ENCODE measurements around the gene PTGDS. TPM values are rescaled to one million over a fixed set of nuclear protein-coding genes. Genes with fewer than 3 reads are reported as not detected.

Gene PTGDS
- total RNA-seq, 1 donor from 2014 or later = 5.0 TPM

- peaks cover 19% of the 10 kb centered on the region for H4K20me1 ChIP-seq (ENCODE audit: insufficient read depth, low read length)
- FAIRE-seq (no peak), DNase-seq (ENCODE audit: low read depth) (no peak)
- H3K4me3 Mint-ChIP-seq (ENCODE audit: unreplicated experiment) = no peak overlapping the region
- H3K4me1 Mint-ChIP-seq (ENCODE audit: low read depth, unreplicated experiment) = no peaks in the 10 kb centered on the region
- no peaks in the 10 kb centered on the region for H3K36me3 Mint-ChIP-seq (ENCODE audit: low read depth, unreplicated experiment)
- H3K9ac ChIP-seq (ENCODE audit: low read length) = no peak overlapping the region
- no peak overlapping the region for H3K27ac ChIP-seq (ENCODE audit: low read depth, low read length)
- no peaks in the 10 kb centered on the region for H3K36me3 ChIP-seq (ENCODE audit: insufficient read depth, low read length)
- H3K79me2 ChIP-seq (ENCODE audit: insufficient read depth, low read length) = peaks cover 29% of the 10 kb centered on the region
- H3K4me1 ChIP-seq (ENCODE audit: insufficient read depth, low read length) = peaks cover 16% of the 10 kb centered on the region
- no peak overlapping the region for H2AFZ ChIP-seq (ENCODE audit: low read depth, low read length)
- H3K27me3 Mint-ChIP-seq (ENCODE audit: low read depth, unreplicated experiment) = no peaks in the 10 kb centered on the region
- no peak for TF ChIP-seq CTCF (IDR thresholded peaks at IDR 0.05; ENCODE audit: insufficient read depth, low read depth, low read length)
- TF ChIP-seq EZH2 (IDR thresholded peaks at IDR 0.05; ENCODE audit: insufficient read depth, low read length) = no peak
- no peaks in the 10 kb centered on the region for H3K9me3 ChIP-seq (ENCODE audit: insufficient read depth, low read depth, low read length)
- H3K27ac Mint-ChIP-seq (ENCODE audit: unreplicated experiment) = no peak overlapping the region
- H3K27me3 ChIP-seq (ENCODE audit: insufficient read depth, low read length) = no peaks in the 10 kb centered on the region
- no peak overlapping the region for H3K4me2 ChIP-seq (ENCODE audit: low read length)
- no peaks in the 10 kb centered on the region for H3K9me3 Mint-ChIP-seq (ENCODE audit: unreplicated experiment)
- H3K4me3 ChIP-seq (ENCODE audit: insufficient read depth, low read depth, low read length) = no peak overlapping the region
These were observed 30.9 kb upstream of the PTGDS start for GRCh38 chr9:136946228-136947027.

- Histone ChIP-seq H2AFZ (ENCODE audit: low read depth, low read length) (no peak overlapping the region), H3K79me2 (ENCODE audit: insufficient read depth, low read length) (peaks cover 21% of the 10 kb centered on the region), H3K36me3 (ENCODE audit: insufficient read depth, low read length) (no peaks in the 10 kb centered on the region), H3K9me3 (ENCODE audit: insufficient read depth, low read depth, low read length) (no peaks in the 10 kb centered on the region), H3K27ac (ENCODE audit: low read depth, low read length) (no peak overlapping the region), H3K4me2 (ENCODE audit: low read length) (no peak overlapping the region), H3K9ac (ENCODE audit: low read length) (no peak overlapping the region), H4K20me1 (ENCODE audit: insufficient read depth, low read length) (peaks cover 14% of the 10 kb centered on the region), H3K4me1 (ENCODE audit: insufficient read depth, low read length) (peaks cover 16% of the 10 kb centered on the region), H3K4me3 (ENCODE audit: insufficient read depth, low read depth, low read length) (no peak overlapping the region), H3K27me3 (ENCODE audit: insufficient read depth, low read length) (no peaks in the 10 kb centered on the region)
- H3K27me3 Mint-ChIP-seq (ENCODE audit: low read depth, unreplicated experiment) = no peaks in the 10 kb centered on the region
- no peaks in the 10 kb centered on the region for H3K4me1 Mint-ChIP-seq (ENCODE audit: low read depth, unreplicated experiment)
- no peaks in the 10 kb centered on the region for H3K9me3 Mint-ChIP-seq (ENCODE audit: unreplicated experiment)
- H3K27ac Mint-ChIP-seq (ENCODE audit: unreplicated experiment) = no peak overlapping the region
- TF ChIP-seq CTCF (IDR thresholded peaks at IDR 0.05; ENCODE audit: insufficient read depth, low read depth, low read length) (no peak), EZH2 (IDR thresholded peaks at IDR 0.05; ENCODE audit: insufficient read depth, low read length) (no peak)
- H3K4me3 Mint-ChIP-seq (ENCODE audit: unreplicated experiment) = no peak overlapping the region
- FAIRE-seq (no peak), DNase-seq (ENCODE audit: low read depth) (no peak)
- no peaks in the 10 kb centered on the region for H3K36me3 Mint-ChIP-seq (ENCODE audit: low read depth, unreplicated experiment)
These were observed 30.0 kb upstream of the PTGDS start for GRCh38 chr9:136947028-136947891.
